ENCODE results near the gene ZNG1B. TPM values are rescaled to one million over a fixed set of nuclear protein-coding genes. Genes with fewer than 3 reads are reported as not detected.
"Not testable (repeated sequence)": the region's sequence is repeated elsewhere in the genome, so short reads cannot be mapped to it uniquely, and the experiment has no call there.

ZNG1B gene
- 10 to 100 TPM; 14.8 to 25.9 (median 19.0) TPM for polyA plus RNA-seq

DNA sequence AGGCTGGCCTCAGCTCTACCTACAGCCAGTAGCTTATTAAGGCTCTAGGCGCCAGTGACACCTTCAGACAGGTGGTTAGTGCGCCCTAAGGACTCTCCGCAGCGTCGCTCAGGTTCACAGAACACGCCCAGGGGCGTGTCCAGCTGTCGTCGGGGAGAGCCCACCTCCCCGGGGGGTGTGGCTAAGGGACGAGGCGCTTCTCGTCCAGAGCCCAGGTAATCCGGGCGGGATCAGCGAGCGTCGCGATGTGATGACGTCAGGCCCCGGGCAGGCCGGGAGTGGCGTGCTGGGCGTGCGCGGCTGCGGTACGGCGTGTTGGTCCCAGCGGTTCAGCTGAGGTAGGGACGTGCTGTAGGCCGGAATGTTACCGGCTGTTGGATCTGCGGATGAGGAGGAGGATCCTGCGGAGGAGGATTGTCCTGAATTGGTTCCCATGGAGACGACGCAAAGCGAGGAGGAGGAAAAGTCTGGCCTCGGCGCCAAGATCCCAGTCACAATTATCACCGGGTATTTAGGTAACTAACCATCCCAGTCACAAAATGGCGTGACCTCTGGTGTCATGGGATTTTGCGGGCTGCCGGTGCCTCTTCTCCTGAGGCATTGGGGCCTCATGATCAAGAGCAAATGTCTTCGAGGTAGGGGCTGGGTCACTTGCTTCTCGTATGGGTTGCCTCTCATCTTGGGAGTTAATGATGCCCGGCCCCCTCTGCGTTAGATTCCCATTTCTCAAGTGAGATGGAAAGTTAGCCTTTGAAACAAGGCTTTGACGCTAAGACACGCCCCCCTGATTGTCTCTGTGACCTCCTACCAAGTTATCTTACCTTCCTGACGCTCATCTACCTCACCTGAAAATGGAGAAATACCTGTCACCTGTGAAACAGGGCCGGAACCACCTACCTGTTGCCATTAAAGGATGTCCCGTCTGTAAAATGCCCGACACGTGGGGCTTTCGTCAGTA lies at the start of gene ZNG1B:
ZNG1B (plus strand) TSS at position 184 of the 958 bp plus-strand sequence; CDS start at position 362, 178 bp downstream.
- WGBS, 3 donors, result 0 to 1% (median 1%) methylated on average over 27 to 37 of the region's 56 CpGs
- not testable (repeated sequence) for H3K27ac ChIP-seq (ENCODE audit: low read depth, low read length)

DNA sequence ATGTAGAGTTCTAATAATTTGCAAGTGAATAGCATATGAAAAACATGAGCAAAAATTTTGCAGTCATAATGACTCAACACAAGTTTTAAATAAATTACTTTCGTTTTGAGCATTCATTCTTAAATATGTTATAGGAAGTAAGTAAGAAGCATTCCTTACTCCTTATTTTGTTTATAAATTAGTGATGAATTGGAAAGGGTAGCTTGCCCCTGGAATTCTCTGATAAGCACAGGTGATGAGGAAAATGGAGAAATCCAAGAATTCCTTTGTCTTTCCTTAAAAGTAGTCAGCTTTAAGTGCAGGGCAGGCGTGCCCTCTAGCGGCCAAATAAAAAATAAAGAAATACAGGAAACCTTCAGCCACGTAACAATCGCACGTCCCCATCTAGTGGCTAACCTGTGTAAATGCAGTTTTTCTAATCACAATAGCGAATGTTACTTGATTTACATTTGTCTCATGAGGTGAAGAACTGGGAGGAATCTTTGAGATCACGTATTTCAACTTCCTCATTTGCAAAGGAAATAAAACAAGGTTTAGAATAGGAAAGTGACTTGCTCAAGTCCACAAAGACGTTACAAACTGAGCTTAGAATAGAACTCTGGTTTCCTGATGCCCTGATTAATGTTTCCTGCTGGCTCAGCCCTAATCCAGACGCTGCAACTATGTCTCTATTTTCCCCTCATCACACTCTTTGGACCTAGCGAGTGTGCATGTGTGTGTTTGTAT lies 47.2 kb upstream of the ZNG1B start:
- 5 to 15% (median 8%) methylated on average over 11 of the region's 11 CpGs for WGBS, 3 donors
- no peak overlapping the region for H3K27ac ChIP-seq (ENCODE audit: low read depth, low read length)

DNA sequence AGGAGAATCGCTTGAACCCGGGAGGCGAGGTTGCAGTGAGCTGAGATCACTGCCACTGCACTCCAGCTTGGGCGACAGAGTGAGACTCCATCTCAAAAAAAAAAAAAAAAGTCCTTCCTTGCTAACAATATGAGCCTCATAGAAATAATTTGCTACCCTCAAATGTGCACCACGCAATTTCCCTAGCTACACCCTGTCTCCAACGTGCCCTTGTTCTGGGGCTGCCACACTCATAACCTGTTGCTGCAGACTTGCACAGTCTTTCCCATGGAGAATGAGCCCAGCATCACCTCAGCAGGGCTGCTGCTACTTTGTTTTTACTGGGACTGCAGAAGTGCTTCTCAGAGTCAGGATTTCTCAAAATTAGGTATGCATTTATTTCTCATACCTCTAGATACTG lies 46.4 kb upstream of the ZNG1B start:
- no peak overlapping the region for H3K27ac ChIP-seq (ENCODE audit: low read depth, low read length)
- 71 to 83% (median 78%) methylated on average over 6 of the region's 6 CpGs for WGBS, 3 donors

DNA sequence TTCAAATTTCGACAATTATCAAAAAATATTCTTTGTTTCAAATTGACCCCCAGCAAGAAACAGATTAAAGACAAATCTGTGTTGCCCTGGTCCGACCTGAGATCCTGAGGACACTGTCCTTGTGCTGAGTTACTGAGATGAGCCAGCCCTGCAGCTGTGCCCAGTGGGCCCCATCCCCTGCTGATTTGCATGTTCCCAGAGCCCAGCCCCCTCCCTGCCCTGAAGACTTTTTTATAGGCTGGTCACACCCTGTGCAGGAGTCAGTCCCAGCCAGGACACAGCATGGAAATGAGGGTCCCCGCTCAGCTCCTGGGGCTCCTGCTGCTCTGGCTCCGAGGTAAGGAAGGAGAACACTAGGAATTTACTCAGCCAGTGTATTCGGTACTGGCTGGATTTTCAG lies 31.4 kb upstream of the ZNG1B start:
- WGBS, 3 donors, result 48 to 67% (median 61%) methylated on average over 5 of the region's 5 CpGs
- H3K27ac ChIP-seq (ENCODE audit: low read depth, low read length), result no peak overlapping the region

DNA sequence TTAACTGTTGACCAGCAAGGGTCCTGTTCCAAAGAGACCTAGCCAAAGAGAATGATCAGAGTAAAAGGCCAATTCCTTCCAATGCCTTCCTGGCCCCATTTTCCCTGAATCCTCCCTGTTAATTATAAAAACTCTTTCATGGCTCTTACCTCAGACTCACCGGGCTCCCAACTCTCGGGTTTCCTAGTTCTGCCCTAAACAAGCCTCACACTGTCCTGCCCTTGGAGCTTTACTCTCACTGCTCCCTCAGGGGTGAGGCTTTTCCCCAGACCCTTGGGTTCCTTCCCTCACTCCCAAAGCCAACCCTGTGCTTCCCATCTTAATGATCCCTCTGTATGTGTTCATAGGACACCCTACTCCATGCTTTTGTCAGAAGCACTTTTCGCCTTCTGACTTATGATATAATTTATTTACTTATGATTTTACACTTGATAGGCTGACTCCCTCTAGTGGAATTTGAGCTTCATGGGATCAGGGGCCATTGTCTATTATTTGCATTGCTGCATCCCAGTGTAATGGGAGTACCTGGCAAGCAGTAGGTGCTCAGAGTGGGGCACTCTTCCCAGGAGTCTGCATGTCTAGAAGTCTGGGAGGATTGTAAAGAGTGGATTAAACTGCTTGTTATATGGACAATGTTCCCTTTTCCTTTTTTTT lies 29.9 kb upstream of the ZNG1B start:
- no peak overlapping the region for H3K27ac ChIP-seq (ENCODE audit: low read depth, low read length)
- WGBS, 3 donors, result 55 to 78% (median 70%) methylated on average over 3 of the region's 3 CpGs

DNA sequence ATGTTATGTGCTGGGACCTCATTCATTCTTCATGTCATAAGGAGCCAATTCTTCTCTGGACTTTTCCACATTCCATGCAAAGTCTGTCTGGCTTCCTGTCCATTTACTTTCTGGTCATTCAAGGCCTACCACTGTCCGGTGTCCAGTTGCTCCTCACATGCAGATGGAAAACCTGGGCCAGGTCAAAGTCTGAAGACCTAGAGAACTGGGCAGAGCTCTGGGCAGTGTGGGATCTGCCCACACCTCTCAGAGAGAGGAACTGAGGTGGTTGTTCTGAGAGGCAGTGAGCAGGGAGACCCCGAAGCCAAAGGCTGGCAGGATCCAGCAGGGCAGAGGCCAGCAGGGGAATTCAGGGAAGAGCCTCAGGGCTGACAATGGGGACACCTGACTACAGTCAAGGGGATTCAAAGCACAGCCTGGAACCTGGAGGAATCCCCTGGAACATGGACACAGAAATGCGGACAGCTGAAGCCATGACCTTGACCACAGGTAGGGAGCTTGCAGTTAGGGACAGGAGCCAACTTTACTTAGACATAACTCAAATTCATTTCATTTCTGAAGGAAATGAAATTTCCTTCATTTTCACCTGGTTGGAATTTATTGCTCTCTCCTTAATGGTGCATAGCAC lies 25.7 kb upstream of the ZNG1B start:
- WGBS, 3 donors, result 38 to 80% (median 73%) methylated on average over 1 of the region's 3 CpGs
- not testable (repeated sequence) for H3K27ac ChIP-seq (ENCODE audit: low read depth, low read length)

DNA sequence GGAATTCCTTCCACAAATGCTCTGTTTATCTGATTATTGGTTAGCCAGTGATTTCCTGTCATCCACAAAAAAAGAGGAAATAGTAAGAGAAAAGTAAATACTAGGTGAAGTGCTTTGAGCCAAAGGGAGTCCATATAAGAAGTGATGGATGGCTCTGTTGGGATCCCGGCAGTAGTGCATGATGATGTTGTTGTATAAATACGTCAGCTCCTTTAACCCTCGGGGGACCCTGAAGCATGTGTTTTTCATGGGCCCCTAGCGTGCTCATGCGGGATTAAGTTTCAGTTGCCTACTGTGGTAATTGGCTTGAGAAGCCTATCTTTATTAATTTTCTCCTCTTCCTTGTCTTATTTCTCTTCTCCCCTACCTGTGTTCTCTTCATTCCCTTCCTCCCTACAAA lies 24.7 kb upstream of the ZNG1B start:
- H3K27ac ChIP-seq (ENCODE audit: low read depth, low read length), result not testable (repeated sequence)
- WGBS, 3 donors, result 39 to 68% (median 41%) methylated on average over 5 of the region's 5 CpGs

DNA sequence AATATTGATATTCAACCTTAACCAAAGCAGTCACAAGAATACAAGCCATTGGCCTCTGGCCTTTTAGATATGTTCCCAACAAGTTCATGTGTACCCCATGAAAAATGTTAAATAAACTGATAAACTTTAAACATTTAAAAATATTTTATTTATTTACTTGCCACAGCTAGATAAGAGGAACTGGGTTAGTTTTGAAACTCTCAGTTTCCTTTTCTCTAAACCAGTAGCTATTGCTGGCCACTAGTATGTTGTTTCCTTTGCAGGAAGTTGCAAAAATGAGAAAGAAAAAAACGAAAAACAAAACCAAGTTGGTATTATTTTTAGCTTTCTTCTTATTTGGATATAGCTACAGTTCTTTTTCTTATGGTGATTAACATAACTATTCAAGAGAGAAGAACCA lies 5.7 kb upstream of the ZNG1B start:
- not testable (repeated sequence) for H3K27ac ChIP-seq (ENCODE audit: low read depth, low read length)
- WGBS, 3 donors, result 20% methylated on average over 1 of the region's 1 CpG; no CpG with 5 or more reads in 2 of the 3 donors

DNA sequence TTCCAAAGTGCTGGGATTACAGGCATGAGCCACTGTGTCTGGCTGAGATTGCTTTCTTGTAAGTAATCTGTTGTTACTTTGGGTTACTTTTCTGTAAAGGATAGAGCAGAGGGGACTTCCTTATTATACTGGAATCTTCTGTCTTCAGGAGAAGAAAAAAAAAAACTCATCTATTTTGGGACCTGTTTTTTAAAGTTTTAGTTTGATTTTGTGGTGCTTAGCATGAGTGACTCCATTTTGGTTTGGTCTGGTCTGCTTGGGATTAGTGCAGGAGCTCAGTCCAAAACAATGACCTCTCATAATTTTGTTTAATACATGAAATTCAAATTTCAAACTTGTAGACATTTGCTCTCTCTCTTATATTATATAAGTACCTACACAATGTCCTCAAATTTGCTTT lies 4.0 kb upstream of the ZNG1B start:
- not testable (repeated sequence) for H3K27ac ChIP-seq (ENCODE audit: low read depth, low read length)

DNA sequence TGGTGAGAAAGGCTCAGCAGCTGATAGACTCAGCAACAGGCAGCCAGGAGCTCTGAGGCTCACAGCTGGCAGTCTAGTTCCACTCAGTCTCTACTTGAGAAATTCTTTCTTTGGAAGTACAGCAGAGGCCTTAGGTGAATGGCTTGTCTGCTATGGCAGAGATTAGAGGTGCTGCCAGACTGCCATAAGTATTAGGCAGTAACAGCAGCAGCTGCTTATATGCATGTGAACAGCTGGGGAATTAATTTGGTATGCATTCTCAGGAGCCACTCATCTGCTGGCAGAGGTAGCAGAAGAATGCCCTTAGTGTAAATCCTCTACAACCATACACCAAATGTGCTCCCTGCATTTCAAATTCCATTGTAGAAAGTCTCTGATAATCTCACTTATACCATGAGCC lies 28.3 kb downstream of the ZNG1B start:
- not testable (repeated sequence) for H3K27ac ChIP-seq (ENCODE audit: low read depth, low read length)

DNA sequence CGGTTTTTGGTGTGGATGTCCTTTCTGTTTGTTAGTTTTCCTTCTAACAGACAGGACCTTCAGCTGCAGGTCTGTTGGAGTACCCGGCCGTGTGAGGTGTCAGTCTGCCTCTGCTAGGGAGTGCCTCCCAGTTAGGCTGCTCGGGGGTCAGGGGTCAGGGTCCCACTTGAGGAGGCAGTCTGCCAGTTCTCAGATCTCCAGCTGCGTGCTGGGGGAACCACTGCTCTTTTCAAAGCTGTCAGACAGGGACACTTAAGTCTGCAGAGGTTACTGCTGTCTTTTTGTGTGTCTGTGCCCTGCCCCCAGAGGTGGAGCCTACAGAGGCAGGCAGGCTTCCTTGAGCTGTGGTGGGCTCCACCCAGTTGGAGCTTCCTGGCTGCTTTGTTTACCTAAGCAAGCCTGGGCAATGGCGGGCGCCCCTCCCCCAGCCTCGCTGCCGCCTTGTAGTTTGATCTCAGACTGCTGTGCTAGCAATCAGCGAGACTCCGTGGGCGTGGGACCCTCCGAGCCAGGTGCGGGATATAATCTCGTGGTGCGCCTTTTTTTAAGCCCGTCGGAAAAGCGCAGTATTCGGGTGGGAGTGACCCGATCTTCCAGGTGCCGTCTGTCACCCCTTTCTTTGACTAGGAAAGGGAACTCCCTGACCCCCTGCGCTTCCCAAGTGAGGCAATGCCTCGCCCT lies 39.3 kb downstream of the ZNG1B start:
- not testable (repeated sequence) for H3K27ac ChIP-seq (ENCODE audit: low read depth, low read length)
- WGBS, 3 donors, result 94 to 98% (median 94%) methylated on average over 14 to 18 of the region's 24 CpGs

DNA sequence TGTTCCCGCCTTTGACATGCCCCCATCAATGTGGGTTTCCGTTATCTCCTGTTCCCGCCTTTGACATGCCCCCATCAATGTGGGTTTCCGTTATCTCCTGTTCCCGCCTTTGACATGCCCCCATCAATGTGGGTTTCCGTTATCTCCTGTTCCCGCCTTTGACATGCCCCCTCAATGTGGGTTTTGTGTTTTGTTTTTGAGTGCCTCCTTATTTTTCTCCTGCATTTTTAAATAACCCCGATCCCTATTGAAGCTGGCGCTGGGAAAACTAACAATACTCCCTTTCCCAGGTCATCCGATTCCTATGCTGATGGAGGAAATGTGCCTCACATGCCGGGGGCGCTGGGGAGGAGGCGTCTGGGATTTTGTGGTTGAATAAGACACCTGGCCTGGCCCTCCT lies 59.0 kb downstream of the ZNG1B start:
- 97% methylated on average over 13 of the region's 13 CpGs; no CpG with 5 or more reads in 1 of the 3 donors for WGBS, 3 donors
- not testable (repeated sequence) for H3K27ac ChIP-seq (ENCODE audit: low read depth, low read length)

DNA sequence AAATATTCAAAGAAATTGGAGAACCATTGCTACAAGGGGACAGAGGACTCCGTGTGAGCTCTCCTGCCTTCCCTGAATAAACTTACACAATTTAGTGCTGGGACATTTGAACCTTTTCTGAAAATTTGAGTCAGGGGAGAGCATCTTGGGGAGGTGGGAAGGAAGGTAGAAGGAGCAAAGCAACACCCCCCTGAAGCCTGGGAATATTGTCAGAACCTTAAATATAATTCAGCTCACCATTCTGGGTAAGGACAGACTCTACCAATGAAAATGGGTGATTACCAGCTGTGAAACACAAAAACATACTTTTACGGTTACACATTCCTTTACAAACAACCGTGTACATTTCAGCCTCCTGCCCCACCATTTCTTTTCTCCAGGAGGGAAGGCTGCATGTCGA lies 60.9 kb downstream of the ZNG1B start, which contains the start of gene FOXD4L1:
FOXD4L1 (plus strand) TSS at position 301 of the 400 bp plus-strand sequence. CDS start 592 bp downstream, outside the sequence.
- H3K27ac ChIP-seq (ENCODE audit: low read depth, low read length), result not testable (repeated sequence)
- 64 to 82% (median 75%) methylated on average over 1 to 2 of the region's 4 CpGs for WGBS, 3 donors

DNA sequence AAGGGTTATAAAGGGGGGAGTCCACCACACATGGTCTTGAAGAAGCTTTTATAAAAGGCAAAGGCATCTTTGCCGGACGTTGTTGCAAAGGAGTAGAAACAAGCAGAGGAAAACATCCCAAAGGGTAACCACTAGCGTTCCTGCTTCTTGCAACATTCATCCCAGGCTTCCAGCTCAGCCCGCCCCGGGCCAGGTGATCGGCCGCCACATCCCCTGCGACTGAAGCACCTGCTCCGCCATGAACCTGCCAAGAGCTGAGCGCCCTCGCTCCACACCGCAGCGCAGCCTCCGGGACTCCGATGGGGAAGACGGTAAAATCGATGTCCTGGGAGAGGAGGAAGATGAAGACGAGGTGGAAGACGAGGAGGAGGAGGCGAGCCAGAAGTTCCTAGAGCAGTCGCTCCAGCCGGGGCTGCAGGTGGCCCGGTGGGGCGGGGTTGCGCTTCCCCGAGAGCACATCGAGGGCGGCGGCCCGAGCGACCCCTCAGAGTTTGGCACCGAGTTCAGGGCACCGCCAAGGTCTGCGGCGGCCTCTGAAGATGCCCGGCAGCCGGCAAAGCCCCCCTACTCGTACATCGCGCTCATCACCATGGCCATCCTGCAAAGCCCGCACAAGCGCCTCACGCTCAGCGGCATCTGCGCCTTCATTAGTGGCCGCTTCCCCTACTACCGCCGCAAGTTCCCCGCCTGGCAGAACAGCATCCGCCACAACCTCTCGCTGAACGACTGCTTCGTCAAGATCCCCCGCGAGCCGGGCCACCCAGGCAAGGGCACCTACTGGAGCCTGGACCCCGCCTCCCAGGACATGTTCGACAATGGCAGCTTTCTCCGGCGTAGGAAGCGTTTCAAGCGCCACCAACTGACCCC lies 61.8 kb downstream of the ZNG1B start:
- H3K27ac ChIP-seq (ENCODE audit: low read depth, low read length), result not testable (repeated sequence)
- WGBS, 3 donors, result 7 to 8% (median 8%) methylated on average over 4 to 60 of the region's 62 CpGs

DNA sequence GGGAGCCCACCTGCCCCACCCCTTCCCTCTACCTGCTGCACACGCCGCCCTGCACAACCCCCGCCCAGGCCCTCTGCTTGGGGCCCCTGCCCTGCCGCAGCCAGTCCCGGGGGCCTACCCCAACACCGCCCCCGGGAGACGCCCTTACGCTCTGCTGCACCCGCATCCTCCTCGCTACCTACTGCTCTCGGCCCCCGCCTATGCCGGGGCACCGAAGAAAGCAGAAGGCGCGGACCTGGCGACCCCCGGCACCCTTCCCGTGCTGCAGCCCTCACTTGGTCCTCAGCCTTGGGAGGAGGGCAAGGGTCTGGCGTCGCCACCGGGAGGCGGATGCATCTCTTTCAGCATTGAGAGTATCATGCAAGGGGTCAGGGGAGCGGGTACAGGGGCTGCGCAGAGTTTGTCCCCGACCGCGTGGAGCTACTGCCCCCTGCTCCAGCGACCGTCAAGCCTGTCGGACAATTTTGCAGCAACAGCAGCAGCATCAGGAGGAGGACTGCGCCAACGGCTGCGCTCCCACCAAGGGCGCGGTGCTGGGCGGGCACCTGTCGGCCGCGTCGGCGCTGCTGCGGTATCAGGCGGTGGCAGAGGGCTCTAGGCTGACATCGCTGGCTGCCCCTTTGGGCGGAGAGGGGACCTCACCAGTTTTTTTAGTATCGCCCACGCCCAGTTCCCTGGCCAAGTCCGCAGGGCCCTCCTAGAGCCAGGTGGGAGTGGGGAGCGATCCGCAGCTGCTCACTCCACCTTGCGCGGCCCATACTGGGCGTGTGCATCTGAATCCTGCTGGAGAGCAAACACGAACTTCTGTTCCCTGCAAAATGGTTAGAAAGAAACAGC lies 62.6 kb downstream of the ZNG1B start:
- WGBS, 3 donors, result 4% methylated on average over 39 to 48 of the region's 56 CpGs; no CpG with 5 or more reads in 1 of the 3 donors

DNA sequence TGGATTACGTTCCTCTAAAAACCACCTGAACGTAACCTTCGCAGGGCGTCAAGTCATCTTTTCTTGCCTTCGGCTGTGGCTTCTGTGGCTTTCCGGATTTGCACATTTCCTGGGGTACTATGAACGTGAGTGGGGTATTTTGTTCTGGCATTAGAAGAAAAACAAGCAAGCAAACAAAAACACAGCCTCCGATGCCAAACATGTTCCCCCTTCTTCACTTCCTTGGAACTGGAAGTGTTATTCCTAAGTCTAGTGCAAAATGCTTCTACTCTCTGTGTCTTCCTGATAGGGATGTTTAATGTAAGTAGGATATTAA lies 63.2 kb downstream of the ZNG1B start:
- WGBS, 3 donors, result 22 to 28% (median 24%) methylated on average over 2 to 8 of the region's 8 CpGs
- not testable (repeated sequence) for H3K27ac ChIP-seq (ENCODE audit: low read depth, low read length)

More for the DNA sequence above, 62.6 kb downstream of the ZNG1B start:
- H3K27ac ChIP-seq (ENCODE audit: low read depth, low read length), result not testable (repeated sequence)

All from adipose tissue (tissue), 3 donors.